SK-N-SH (cell line): Measurements from ENCODE around the gene HDAC8.

Experiments
- CTCF ChIP-seq: fragments of 200-600 bp; sonication (generic); IDR thresholded peaks from 2 replicates; pipeline ENCODE4 v1.6.1; 2017; ENCODE audit warnings: antibody characterized with exemption, mild to moderate bottlenecking, moderate library complexity
- EP300 ChIP-seq, 2 experiments: IDR thresholded peaks; 2 replicates each; pipeline versions ENCODE4 v1.4.0 to v1.6.1; 2012; ENCODE audit warnings: borderline replicate concordance in 1 of 2, low read depth in 1 of 2, low read length in 1 of 2
- MXI1 ChIP-seq: IDR thresholded peaks from 2 replicates; pipeline ENCODE4 v1.6.1; 2012; ENCODE audit warnings: mild to moderate bottlenecking, low read depth, low read length, improper control_type of control experiment
- NFIC ChIP-seq: IDR thresholded peaks from 2 replicates; pipeline ENCODE4 v1.4.0; 2012; ENCODE audit warnings: borderline replicate concordance
- POLR2AphosphoS5 ChIP-seq: IDR thresholded peaks from 2 replicates; pipeline ENCODE4 v1.6.1; 2012; ENCODE audit warnings: low read depth, low read length
- REST ChIP-seq: IDR thresholded peaks from 2 replicates; pipeline ENCODE4 v1.6.1; 2012; ENCODE audit warnings: mild to moderate bottlenecking, low read depth, low read length, moderate library complexity
- RFX5 ChIP-seq: IDR thresholded peaks from 2 replicates; pipeline ENCODE4 v1.6.1; 2012; ENCODE audit warnings: mild to moderate bottlenecking, improper control_type of control experiment, low read length
- SIN3A ChIP-seq: IDR thresholded peaks from 2 replicates; pipeline ENCODE4 v1.6.1; 2012; ENCODE audit warnings: low read depth, mild to moderate bottlenecking, low read length, moderate library complexity, borderline replicate concordance
- YY1 ChIP-seq: IDR thresholded peaks from 2 replicates; pipeline ENCODE4 v1.4.0; 2012; ENCODE audit warnings: low read depth, mild to moderate bottlenecking
- TF ChIP-seq, protein P1 (sequence below): fragments of 150-350 bp; IDR thresholded peaks from 2 replicates; pipeline ENCODE4 v1.6.1; 2017; ENCODE audit warnings: antibody characterized with exemption, low read length, low read depth, borderline replicate concordance
- TF ChIP-seq, protein P2 (sequence below): IDR thresholded peaks from 2 replicates; pipeline ENCODE4 v1.4.0; 2012; ENCODE audit warnings: low read depth, borderline replicate concordance

- TF ChIP-seq CTCF, result no peak
- no peak for TF ChIP-seq MXI1
- no peak for TF ChIP-seq POLR2AphosphoS5
- TF ChIP-seq, protein P1, sequence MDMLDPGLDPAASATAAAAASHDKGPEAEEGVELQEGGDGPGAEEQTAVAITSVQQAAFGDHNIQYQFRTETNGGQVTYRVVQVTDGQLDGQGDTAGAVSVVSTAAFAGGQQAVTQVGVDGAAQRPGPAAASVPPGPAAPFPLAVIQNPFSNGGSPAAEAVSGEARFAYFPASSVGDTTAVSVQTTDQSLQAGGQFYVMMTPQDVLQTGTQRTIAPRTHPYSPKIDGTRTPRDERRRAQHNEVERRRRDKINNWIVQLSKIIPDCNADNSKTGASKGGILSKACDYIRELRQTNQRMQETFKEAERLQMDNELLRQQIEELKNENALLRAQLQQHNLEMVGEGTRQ, result no peak
- TF ChIP-seq RFX5, result no peak
- TF ChIP-seq NFIC, result no peak
- TF ChIP-seq, protein P2, sequence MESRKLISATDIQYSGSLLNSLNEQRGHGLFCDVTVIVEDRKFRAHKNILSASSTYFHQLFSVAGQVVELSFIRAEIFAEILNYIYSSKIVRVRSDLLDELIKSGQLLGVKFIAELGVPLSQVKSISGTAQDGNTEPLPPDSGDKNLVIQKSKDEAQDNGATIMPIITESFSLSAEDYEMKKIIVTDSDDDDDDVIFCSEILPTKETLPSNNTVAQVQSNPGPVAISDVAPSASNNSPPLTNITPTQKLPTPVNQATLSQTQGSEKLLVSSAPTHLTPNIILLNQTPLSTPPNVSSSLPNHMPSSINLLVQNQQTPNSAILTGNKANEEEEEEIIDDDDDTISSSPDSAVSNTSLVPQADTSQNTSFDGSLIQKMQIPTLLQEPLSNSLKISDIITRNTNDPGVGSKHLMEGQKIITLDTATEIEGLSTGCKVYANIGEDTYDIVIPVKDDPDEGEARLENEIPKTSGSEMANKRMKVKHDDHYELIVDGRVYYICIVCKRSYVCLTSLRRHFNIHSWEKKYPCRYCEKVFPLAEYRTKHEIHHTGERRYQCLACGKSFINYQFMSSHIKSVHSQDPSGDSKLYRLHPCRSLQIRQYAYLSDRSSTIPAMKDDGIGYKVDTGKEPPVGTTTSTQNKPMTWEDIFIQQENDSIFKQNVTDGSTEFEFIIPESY, result no peak
- no peak for TF ChIP-seq EP300 (IDR thresholded peaks at IDR 0.05; ENCODE audit: borderline replicate concordance in 1 of 2, low read depth in 1 of 2, low read length in 1 of 2)
- no peak for TF ChIP-seq SIN3A
- TF ChIP-seq REST, result no peak
- no peak for TF ChIP-seq YY1
These were observed 205.8 kb downstream of the HDAC8 start for GRCh38 chrX:72366701-72367454.
